ENCODE results near the gene NTRK3. TPM values are rescaled to one million over a fixed set of nuclear protein-coding genes. Genes with fewer than 3 reads are reported as not detected.

The NTRK3 gene
- total and polyA plus RNA-seq, 10 donors: 0.33 to 6.6 (median 2.1) TPM

DNA sequence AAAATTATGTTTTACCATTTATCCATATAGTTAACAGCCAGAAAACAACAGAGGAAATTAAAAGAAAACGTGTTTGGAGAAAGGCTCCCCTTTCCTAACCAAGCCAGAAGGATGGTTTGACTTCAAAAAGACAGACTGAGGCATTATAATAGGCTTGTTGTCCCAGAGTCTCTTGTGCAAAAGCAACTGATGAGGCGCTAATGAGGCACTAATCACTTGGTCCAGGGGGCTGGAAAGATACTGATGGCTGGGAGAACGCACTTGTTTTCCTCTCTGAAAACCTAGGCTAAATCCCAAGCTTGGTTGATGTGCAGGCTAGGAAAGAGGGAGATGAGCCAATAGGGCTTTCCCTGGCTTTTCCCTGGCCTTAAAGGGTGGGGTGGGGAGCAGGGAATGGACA, 389.6 kb downstream of the NTRK3 start:
- TF ChIP-seq, protein P1, sequence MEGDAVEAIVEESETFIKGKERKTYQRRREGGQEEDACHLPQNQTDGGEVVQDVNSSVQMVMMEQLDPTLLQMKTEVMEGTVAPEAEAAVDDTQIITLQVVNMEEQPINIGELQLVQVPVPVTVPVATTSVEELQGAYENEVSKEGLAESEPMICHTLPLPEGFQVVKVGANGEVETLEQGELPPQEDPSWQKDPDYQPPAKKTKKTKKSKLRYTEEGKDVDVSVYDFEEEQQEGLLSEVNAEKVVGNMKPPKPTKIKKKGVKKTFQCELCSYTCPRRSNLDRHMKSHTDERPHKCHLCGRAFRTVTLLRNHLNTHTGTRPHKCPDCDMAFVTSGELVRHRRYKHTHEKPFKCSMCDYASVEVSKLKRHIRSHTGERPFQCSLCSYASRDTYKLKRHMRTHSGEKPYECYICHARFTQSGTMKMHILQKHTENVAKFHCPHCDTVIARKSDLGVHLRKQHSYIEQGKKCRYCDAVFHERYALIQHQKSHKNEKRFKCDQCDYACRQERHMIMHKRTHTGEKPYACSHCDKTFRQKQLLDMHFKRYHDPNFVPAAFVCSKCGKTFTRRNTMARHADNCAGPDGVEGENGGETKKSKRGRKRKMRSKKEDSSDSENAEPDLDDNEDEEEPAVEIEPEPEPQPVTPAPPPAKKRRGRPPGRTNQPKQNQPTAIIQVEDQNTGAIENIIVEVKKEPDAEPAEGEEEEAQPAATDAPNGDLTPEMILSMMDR (IDR thresholded peaks at IDR 0.05 in 8 of 11, conservative IDR thresholded peaks at IDR 0.05 in 3 of 11): no peak
- TF ChIP-seq POLR2AphosphoS5 (IDR thresholded peaks at IDR 0.05) (no peak), POLR2A (IDR thresholded peaks at IDR 0.05) (no peak)
- no peaks in the 10 kb centered on the region for H3K27me3 ChIP-seq (replicated peaks in 1 of 7)
- no peaks in the 10 kb centered on the region for H3K36me3 ChIP-seq
- H3K9me3 ChIP-seq: no peaks in the 10 kb centered on the region
- no peak for DNase-seq
- peaks cover 0 to 3% (median 0%) of the 10 kb centered on the region in 6 donors for H3K4me1 ChIP-seq
- no peak overlapping the region for H3K4me3 ChIP-seq
- H3K27ac ChIP-seq: no peak overlapping the region
- WGBS, 5 donors: 23 to 40% (median 31%) methylated on average over 3 of the region's 3 CpGs
- intact Hi-C loops (cut with DNase I; ENCODE audit: low total_unique reads): no loop called here

GRCh38 chr15:87863152-87863551, 393.4 kb downstream of the NTRK3 start:
- Histone ChIP-seq H3K36me3 (no peaks in the 10 kb centered on the region), H3K4me1 (no peaks in the 10 kb centered on the region), H3K9me3 (no peaks in the 10 kb centered on the region), H3K4me3 (no peak overlapping the region), H3K27me3 (replicated peaks in 1 of 7) (no peaks in the 10 kb centered on the region), H3K27ac (no peak overlapping the region)
- intact Hi-C loops (cut with DNase I; ENCODE audit: low total_unique reads): no loop called here
- WGBS, 5 donors: 39 to 54% (median 44%) methylated on average over 5 of the region's 5 CpGs
- TF ChIP-seq POLR2AphosphoS5 (IDR thresholded peaks at IDR 0.05): no peak
- no peak for TF ChIP-seq POLR2A (IDR thresholded peaks at IDR 0.05)
- TF ChIP-seq, protein P1 (IDR thresholded peaks at IDR 0.05 in 8 of 11, conservative IDR thresholded peaks at IDR 0.05 in 3 of 11): no peak
- DNase-seq: no peak

- Histone ChIP-seq H3K4me1 (no peaks in the 10 kb centered on the region), H3K27me3 (replicated peaks in 1 of 7) (no peaks in the 10 kb centered on the region), H3K36me3 (no peaks in the 10 kb centered on the region), H3K4me3 (no peak overlapping the region), H3K9me3 (no peaks in the 10 kb centered on the region), H3K27ac (no peak overlapping the region)
- TF ChIP-seq, protein P1 (IDR thresholded peaks at IDR 0.05 in 8 of 11, conservative IDR thresholded peaks at IDR 0.05 in 3 of 11): no peak
- TF ChIP-seq POLR2A (IDR thresholded peaks at IDR 0.05): no peak
- TF ChIP-seq POLR2AphosphoS5 (IDR thresholded peaks at IDR 0.05): no peak
- WGBS, 5 donors: 22 to 43% (median 27%) methylated on average over 3 of the region's 3 CpGs
- no peak for DNase-seq
- intact Hi-C loops (cut with DNase I; ENCODE audit: low total_unique reads): no loop called here
These were observed 395.8 kb downstream of the NTRK3 start for GRCh38 chr15:87860743-87861142.

- DNase-seq: no peak
- no peaks in the 10 kb centered on the region for H3K27me3 ChIP-seq (replicated peaks in 1 of 7)
- intact Hi-C loops (cut with DNase I; ENCODE audit: low total_unique reads): no loop called here
- no peaks in the 10 kb centered on the region for H3K9me3 ChIP-seq
- H3K4me3 ChIP-seq: no peak overlapping the region
- H3K27ac ChIP-seq: no peak overlapping the region
- H3K4me1 ChIP-seq: no peaks in the 10 kb centered on the region
- H3K36me3 ChIP-seq: no peaks in the 10 kb centered on the region
- 17 to 29% (median 23%) methylated on average over 2 of the region's 2 CpGs for WGBS, 5 donors
- no peak for TF ChIP-seq POLR2A (IDR thresholded peaks at IDR 0.05)
- TF ChIP-seq POLR2AphosphoS5 (IDR thresholded peaks at IDR 0.05): no peak
- TF ChIP-seq, protein P1 (IDR thresholded peaks at IDR 0.05 in 8 of 11, conservative IDR thresholded peaks at IDR 0.05 in 3 of 11): no peak
These were observed 397.9 kb downstream of the NTRK3 start for GRCh38 chr15:87858651-87859050.
